Stimulated activated CD8-positive, alpha-beta memory T cell treated with anti-CD3 and anti-CD28 coated beads, Interleukin-12 subunit alpha, Interleukin-12 subunit beta, amount 100 ng/mL, for 4 hours (primary cell): Measurements from ENCODE around the gene METTL22.

Experiments used
- DNase-seq: peaks from one replicate; pipeline ENCODE4 v3.0.0-alpha.2; 2020; ENCODE audit warnings: low read depth

METTL22 gene

DNA sequence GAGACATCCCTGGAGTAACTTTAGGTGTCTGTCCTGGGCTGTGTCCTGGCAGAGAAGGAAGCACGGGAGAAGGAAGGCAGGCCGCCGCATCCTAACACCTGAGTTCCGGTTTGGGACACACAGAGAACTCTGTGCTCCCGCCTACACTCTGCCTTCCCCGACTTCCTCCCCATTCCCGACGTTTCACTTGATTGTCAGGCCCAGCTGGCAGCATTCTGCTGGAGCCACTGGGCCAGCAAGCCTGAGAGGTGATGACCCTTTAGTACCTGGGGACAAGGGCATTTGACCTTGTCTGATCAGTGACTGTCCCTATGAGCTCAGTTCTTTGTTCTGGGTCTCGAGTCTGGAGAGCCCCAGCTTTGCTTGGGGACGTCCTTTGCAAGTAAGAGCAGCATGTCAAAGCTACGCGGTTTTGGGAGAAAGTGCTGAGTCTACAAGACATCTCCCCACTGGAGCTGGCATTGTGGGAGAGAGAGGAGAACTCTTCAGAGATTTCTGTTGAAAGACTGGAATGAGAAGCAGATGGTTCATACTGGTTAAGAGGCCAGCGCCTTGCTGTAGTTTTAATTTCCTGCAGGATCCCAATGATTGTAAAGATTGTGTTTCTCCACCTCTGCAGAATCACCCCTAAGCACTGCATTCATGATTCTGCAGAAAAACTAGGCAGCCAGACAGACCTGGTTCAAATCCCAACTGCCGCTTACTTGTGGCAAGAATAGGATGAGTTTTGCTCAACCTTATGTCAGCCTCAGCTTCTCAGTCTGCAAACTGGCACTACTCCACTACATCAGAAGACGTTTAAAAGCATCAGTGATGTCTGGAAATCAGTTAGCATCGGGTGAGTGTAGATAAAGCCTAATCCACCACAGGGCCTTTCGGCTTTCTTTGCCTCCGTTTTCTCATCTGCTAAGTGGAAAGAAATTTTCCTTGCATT, 73.6 kb downstream of the METTL22 start:
- no peak for DNase-seq

DNA sequence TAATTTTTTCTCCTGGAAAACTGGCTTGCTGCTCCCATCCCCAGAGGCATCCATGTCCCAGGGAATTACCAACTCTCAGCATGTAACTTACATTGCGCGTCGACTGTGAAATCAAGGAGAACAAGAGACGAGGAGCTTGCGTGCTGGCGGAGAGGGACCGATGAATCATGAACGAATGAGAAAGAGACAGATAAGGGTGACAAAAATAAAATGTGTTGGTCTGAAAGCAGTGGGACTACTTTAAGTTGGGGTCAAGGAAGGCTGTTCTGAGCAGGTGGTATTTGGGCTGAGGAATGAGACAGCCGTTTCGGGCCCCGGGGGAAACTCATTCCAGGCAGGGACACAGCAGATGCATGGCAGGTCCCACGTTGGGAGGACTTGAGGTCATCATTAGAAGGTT, 75.4 kb downstream of the METTL22 start:
- DNase-seq, result no peak

DNA sequence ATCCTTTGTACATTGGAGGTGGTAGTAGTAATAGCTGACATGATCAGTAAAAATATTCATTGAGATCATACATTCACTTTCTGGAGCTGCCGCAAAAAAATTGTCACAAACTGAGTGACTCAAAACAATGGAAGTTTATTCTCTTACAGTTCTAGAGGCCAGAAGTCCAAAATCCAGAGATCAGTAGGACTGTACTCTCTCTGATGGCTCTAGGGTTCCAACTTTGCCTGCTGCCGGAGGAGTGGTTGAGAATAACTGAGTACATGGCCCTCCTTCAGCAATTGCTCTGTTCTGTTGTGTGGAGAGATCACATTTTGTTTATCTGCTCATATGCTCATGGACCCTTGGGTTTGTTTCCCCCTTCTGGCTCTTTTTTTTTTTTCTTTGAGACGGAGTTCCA, 76.5 kb downstream of the METTL22 start:
- no peak for DNase-seq
